Bronchial epithelial cell (primary cell): Measurements from ENCODE around the gene COL6A3. TPM values are rescaled to one million over a fixed set of nuclear protein-coding genes. Genes with fewer than 3 reads are reported as not detected.
A peak's percentile ranks its signal among the peaks of the same experiment; 100 is the strongest.

ENCODE experiments used
- DNase-seq: peaks from one replicate; pipeline ENCODE4 v3.0.0-alpha.2; 2010; ENCODE audit warnings: low read depth
- FAIRE-seq: peaks from 2 replicates; lab custom pipeline; 2011; peaks lifted over from hg19 to GRCh38; lab: Jason Lieb, UNC
- H3K27me3 ChIP-seq: 2 replicates; pipeline ENCODE4 v1.5.1; 2011; ENCODE audit warnings: low read length; ENCODE audit not compliant: control insufficient read depth, insufficient read depth
- H3K36me3 ChIP-seq: 2 replicates; pipeline ENCODE4 v1.5.1; 2011; ENCODE audit warnings: low read length; ENCODE audit not compliant: control insufficient read depth, insufficient read depth
- H3K4me3 ChIP-seq: 2 replicates; pipeline ENCODE4 v1.5.1; 2011; ENCODE audit warnings: mild to moderate bottlenecking, low read depth, low read length, control low read depth
- CTCF ChIP-seq: IDR thresholded peaks from 2 replicates; pipeline ENCODE4 v1.5.1; 2011; ENCODE audit warnings: mild to moderate bottlenecking, moderate library complexity, low read length, control low read depth, inconsistent platforms; ENCODE audit not compliant: insufficient read depth, severe bottlenecking
- total RNA-seq: library from RNA; depleted of rRNA; stranded (reverse); fragments of >200 nt; gene quantifications from 2 replicates; pipeline ENCODE4 v1.2.1, GENCODE V29; 2014

COL6A3 gene
- total RNA-seq, 1 donor from 2014 or later = 16.6 TPM

GRCh38 chr2:237456200-237456843 lies 42.4 kb upstream of the COL6A3 start:
- no peak for FAIRE-seq
- H3K4me3 ChIP-seq = no peak overlapping the region
- DNase-seq = peak; percentile 30
- no peaks in the 10 kb centered on the region for H3K36me3 ChIP-seq
- H3K27me3 ChIP-seq = no peaks in the 10 kb centered on the region
- no peak for TF ChIP-seq CTCF

- FAIRE-seq (no peak), DNase-seq (no peak)
- H3K36me3 ChIP-seq = no peaks in the 10 kb centered on the region
- TF ChIP-seq CTCF = no peak
- H3K27me3 ChIP-seq = no peaks in the 10 kb centered on the region
- no peak overlapping the region for H3K4me3 ChIP-seq
Measured at GRCh38 chr2:237455764-237456163, 41.8 kb upstream of the COL6A3 start.

GRCh38 chr2:237453671-237454070 lies 39.7 kb upstream of the COL6A3 start:
- FAIRE-seq = no peak
- no peaks in the 10 kb centered on the region for H3K27me3 ChIP-seq
- H3K4me3 ChIP-seq = no peak overlapping the region
- no peak for TF ChIP-seq CTCF
- no peak for DNase-seq
- H3K36me3 ChIP-seq = no peaks in the 10 kb centered on the region

- TF ChIP-seq CTCF = no peak
- H3K27me3 ChIP-seq = no peaks in the 10 kb centered on the region
- H3K36me3 ChIP-seq = no peaks in the 10 kb centered on the region
- FAIRE-seq (no peak), DNase-seq (peak; percentile 32)
- H3K4me3 ChIP-seq = no peak overlapping the region
Measured at GRCh38 chr2:237452861-237453260, 38.9 kb upstream of the COL6A3 start.

GRCh38 chr2:237451643-237452469 lies 37.9 kb upstream of the COL6A3 start:
- no peak for TF ChIP-seq CTCF
- Histone ChIP-seq H3K4me3 (no peak overlapping the region), H3K36me3 (no peaks in the 10 kb centered on the region), H3K27me3 (no peaks in the 10 kb centered on the region)
- FAIRE-seq (no peak), DNase-seq (no peak)

DNA sequence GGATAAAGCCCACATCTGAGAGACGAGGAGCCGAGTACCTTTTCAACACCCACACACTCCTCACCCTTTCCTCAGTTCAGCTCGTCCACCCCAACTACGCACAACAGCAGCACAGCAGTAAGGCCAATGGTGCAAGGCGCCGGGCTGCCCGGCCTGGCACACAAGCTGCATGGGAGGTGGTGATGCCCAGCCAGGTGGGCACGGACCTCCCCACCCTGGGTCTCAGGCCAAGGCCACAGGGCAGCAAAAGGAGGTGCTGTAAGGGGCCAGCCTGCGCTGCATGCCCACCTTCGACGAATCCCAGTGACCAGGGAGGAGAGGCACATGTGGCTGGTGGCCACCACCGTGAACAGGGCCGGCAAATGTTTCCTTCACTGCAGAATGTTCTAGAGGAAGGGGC lies 36.6 kb upstream of the COL6A3 start:
- Histone ChIP-seq H3K27me3 (no peaks in the 10 kb centered on the region), H3K36me3 (no peaks in the 10 kb centered on the region), H3K4me3 (no peak overlapping the region)
- FAIRE-seq = no peak
- no peak for DNase-seq
- no peak for TF ChIP-seq CTCF
